GM12878 (cell line): ENCODE measurements around the gene COL6A3.

Experiments
- CTCF ChIP-seq, 3 experiments: IDR thresholded peaks in 2 of 3; conservative IDR thresholded peaks in 1 of 3; 2 replicates each; pipeline ENCODE4 v1.5.1; 2011; ENCODE audit warnings: low read depth in 3 of 3, low read length in 3 of 3, mild to moderate bottlenecking in 3 of 3, control low read depth in 2 of 3, moderate library complexity in 2 of 3, inconsistent platforms in 1 of 3, mixed read lengths in 1 of 3; ENCODE audit not compliant: control insufficient read depth in 2 of 3, insufficient read depth in 1 of 3; ENCODE audit errors: extremely low read depth in 1 of 3
- EGR1 ChIP-seq, 2 experiments: IDR thresholded peaks; 1 replicate in 1 of 2; 2 replicates in 1 of 2; pipeline ENCODE4 v1.6.1; 2011 to 2012; ENCODE audit warnings: low read depth in 2 of 2, low read length in 2 of 2, borderline replicate concordance in 1 of 2, mild to moderate bottlenecking in 1 of 2, moderate library complexity in 1 of 2
- FOXM1 ChIP-seq: IDR thresholded peaks from 2 replicates; pipeline ENCODE4 v1.6.1; 2012; ENCODE audit warnings: low read depth, mild to moderate bottlenecking, inconsistent platforms, low read length, moderate library complexity
- GABPA ChIP-seq: IDR thresholded peaks from 2 replicates; pipeline ENCODE4 v1.6.1; 2014; ENCODE audit warnings: antibody characterized with exemption, low read depth, mild to moderate bottlenecking, inconsistent platforms
- HDAC2 ChIP-seq: fragments of 200-600 bp; sonication (generic); IDR thresholded peaks from 2 replicates; pipeline ENCODE4 v1.6.1; 2017
- MYC ChIP-seq: IDR thresholded peaks from 2 replicates; pipeline ENCODE4 v1.6.1; 2011; ENCODE audit warnings: mild to moderate bottlenecking, low read length, moderate library complexity, inconsistent platforms; ENCODE audit not compliant: insufficient read depth, insufficient replicate concordance, insufficient read length, severe bottlenecking
- NR2C1 ChIP-seq: fragments of 450-650 bp; IDR thresholded peaks from 2 replicates; pipeline ENCODE4 v1.6.1; 2017; ENCODE audit warnings: antibody characterized with exemption, mild to moderate bottlenecking, moderate library complexity
- PAX8 ChIP-seq: fragments of 450-650 bp; IDR thresholded peaks from 2 replicates; pipeline ENCODE4 v1.6.1; 2017; ENCODE audit warnings: mild to moderate bottlenecking, moderate library complexity
- POLR2AphosphoS5 ChIP-seq: IDR thresholded peaks from 2 replicates; pipeline ENCODE4 v1.6.1; 2011; ENCODE audit warnings: mild to moderate bottlenecking, low read length, inconsistent platforms
- SMC3 ChIP-seq: IDR thresholded peaks from 2 replicates; pipeline ENCODE4 v1.6.1; 2011; ENCODE audit warnings: low read length, improper control_type of control experiment, borderline replicate concordance
- SREBF2 ChIP-seq: IDR thresholded peaks from 2 replicates; pipeline ENCODE4 v1.6.1; 2012; ENCODE audit warnings: mild to moderate bottlenecking, low read length
- TBL1XR1 ChIP-seq: IDR thresholded peaks from 2 replicates; pipeline ENCODE4 v1.6.1; 2012; ENCODE audit warnings: low read depth, low read length, improper control_type of control experiment

GRCh38 chr2:237291138-237291792 is 122.7 kb downstream of the COL6A3 start:
- no peak for TF ChIP-seq HDAC2
- TF ChIP-seq CTCF (IDR thresholded peaks at IDR 0.05 in 2 of 3, conservative IDR thresholded peaks at IDR 0.05 in 1 of 3; ENCODE audit: control insufficient read depth in 2 of 3, extremely low read depth in 1 of 3, insufficient read depth in 1 of 3, low read depth in 3 of 3, low read length in 3 of 3): no peak
- TF ChIP-seq PAX8: no peak
- no peak for TF ChIP-seq FOXM1
- no peak for TF ChIP-seq MYC
- no peak for TF ChIP-seq NR2C1
- no peak for TF ChIP-seq EGR1 (IDR thresholded peaks at IDR 0.05; ENCODE audit: borderline replicate concordance in 1 of 2, low read depth in 2 of 2, low read length in 2 of 2)
- no peak for TF ChIP-seq SMC3
- no peak for TF ChIP-seq GABPA
- TF ChIP-seq TBL1XR1: no peak
- no peak for TF ChIP-seq SREBF2
- no peak for TF ChIP-seq POLR2AphosphoS5
